GM18870 (cell line): ENCODE results near the gene RNF181.
"Not testable (repeated sequence)": the region's sequence is repeated elsewhere in the genome, so short reads cannot be mapped to it uniquely, and the experiment has no call there.

Experiments
- ATAC-seq: cut with Tn5 transposase; IDR thresholded peaks from one replicate; pipeline ENCODE4 v1.9.1; 2021; ENCODE audit warnings: moderate library complexity; ENCODE audit not compliant: unreplicated experiment

Gene RNF181, protein sequence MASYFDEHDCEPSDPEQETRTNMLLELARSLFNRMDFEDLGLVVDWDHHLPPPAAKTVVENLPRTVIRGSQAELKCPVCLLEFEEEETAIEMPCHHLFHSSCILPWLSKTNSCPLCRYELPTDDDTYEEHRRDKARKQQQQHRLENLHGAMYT

GRCh38 chr2:85595301-85596025 is at the start of gene RNF181:
RNF181 (plus strand) TSS chr2:85595745; CDS start chr2:85595764, 19 bp downstream.
- peak; percentile 98 for ATAC-seq

GRCh38 chr2:85545780-85546240 is 49.7 kb upstream of the RNF181 start:
- no peak for ATAC-seq

GRCh38 chr2:85547089-85547858 is 48.3 kb upstream of the RNF181 start:
- no peak for ATAC-seq

GRCh38 chr2:85547859-85548607 is 47.5 kb upstream of the RNF181 start:
- ATAC-seq: no peak

- ATAC-seq: no peak
These were observed 47.0 kb upstream of the RNF181 start for GRCh38 chr2:85548608-85548900.

DNA sequence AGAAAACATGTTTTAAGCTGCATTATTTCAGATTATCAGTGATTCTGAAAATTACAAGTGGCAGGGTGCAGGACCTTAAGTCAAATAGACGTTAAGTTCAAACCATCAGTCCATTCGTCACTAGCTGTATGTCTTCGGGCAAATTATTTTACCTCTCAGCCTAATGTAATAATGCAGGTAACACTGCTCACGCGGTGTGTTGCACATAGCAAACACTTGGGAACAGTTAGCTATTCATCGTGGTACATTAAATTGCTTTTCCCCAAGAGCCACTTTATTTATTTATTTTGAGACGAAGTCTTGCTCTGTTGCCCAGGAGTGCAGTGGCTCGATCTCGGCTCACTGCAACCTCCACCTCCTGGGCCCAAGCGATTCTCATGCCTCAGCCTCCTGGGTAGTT is 46.5 kb upstream of the RNF181 start:
- ATAC-seq: no peak

DNA sequence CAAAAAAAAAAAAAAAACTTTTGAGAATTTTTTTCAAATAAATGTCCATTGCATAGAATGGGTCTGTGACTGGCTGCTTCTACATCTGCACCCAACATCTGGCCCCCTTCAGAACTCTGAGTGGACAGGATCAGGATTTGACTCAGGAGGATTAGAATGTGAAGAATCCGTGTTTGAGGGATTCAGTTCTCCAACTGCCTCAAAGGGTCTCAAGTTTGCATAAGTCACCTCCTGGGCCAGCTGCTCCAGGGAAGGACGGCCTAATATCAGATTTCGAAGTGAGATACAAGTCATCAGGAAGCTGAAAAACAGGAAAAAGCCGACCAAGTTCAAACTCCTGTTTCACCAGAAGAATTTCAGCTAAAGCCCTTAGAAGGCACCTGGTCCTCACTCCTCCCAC is 45.7 kb upstream of the RNF181 start:
- no peak for ATAC-seq

- ATAC-seq: no peak
These were observed 45.1 kb upstream of the RNF181 start for GRCh38 chr2:85550486-85550885.

GRCh38 chr2:85551698-85552678 is 43.6 kb upstream of the RNF181 start:
- peak; percentile 78 for ATAC-seq

DNA sequence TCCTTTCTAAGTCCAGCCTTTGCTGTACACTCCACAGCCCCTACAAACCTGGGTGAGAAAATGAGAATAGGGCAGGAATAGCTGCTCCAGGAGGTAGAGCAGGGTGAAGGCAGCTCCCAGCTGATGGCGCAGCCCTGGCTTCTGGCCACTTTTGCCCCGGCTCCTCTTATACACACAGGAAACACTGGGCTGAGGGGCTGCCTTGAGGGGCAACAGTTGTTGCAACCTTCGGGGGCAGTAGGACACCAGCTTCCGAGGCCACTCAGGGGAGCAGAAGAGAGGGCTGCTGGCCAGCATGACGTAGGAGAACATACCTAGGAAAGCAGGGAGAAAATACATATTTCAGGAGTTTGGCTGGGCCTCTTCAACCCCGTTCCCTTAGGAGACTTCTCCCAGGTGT is 42.4 kb upstream of the RNF181 start:
- no peak for ATAC-seq

GRCh38 chr2:85554980-85555612 is 40.4 kb upstream of the RNF181 start:
- no peak for ATAC-seq

DNA sequence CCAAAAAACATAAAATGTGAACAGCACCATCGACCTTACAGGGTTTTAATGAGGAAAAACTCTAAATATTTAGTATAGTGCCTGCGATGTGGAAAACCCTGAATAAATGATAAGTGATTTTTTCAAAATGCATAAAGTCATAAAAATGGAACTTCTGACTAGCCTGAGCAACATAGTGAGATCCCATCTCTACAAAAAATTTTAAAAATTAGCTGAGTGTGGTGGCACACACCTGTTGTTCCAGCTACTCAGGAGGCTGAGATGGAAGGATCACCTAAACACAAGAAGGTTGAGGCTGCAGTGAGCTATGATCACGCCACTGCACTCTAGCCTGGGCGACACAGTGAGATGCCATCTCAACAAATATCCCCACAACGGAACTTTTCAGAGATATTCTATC is 38.4 kb upstream of the RNF181 start:
- no peak for ATAC-seq

DNA sequence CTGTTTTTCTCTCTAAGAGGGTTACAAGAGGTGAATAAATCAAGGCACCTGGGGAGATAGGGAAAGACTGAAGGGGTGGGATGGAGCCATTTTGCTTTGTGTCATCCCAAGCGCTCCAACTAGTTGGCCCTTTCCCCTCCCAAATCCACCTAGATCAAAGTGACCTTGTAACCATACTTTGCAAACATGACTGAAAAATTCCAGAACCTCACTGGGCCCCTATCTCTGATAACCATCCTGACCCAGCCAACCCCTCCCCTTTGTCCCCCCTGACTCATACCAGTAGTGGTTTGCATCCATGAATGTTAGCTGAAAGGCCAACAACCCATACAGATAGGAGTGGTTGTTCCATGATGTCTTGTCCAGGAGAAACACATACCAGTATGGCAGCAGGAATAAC is 37.4 kb upstream of the RNF181 start:
- ATAC-seq: no peak

DNA sequence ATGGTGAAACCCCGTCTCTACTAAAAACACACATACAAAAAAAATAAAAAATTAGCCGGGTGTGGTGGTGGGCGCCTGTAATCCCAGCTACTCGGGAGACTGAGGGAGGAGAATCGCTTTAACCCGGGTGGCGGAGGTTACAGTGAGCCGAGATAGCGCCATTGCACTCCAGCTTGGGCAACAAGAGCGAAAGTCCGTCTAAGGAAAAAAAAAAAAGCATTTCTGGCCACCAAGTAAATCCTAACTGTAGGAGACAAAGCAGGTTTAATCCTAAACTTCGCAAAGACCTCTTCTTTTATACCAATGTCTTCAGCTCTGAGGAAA is 35.2 kb upstream of the RNF181 start:
- not testable (repeated sequence) for ATAC-seq

GRCh38 chr2:85560812-85561279 is 34.7 kb upstream of the RNF181 start:
- ATAC-seq: no peak

GRCh38 chr2:85561280-85562212 is 34.0 kb upstream of the RNF181 start, which contains the start of gene GGCX:
GGCX (minus strand) TSS chr2:85561493; CDS start chr2:85561428, 65 bp downstream.
- peak; percentile 69 for ATAC-seq

DNA sequence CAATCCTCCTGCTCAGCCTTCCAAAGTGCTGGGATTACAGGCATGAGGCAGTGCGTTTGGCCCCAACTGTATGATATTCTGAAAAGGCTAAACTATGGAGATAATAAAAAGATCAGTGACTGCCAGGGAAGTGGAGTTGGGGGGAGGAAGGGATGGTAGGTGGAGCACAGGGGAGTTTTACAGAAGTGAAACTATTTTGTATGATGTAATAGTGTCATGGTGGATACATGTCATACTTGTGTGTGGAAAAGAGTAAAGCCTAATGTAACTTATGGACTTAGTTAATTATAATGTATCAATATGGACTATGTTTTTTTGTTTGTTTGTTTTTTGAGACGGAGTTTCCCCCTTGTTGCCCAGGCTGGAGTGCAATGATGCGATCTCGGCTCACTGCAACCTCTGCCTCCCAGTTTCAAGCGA is 31.4 kb upstream of the RNF181 start:
- ATAC-seq: no peak

DNA sequence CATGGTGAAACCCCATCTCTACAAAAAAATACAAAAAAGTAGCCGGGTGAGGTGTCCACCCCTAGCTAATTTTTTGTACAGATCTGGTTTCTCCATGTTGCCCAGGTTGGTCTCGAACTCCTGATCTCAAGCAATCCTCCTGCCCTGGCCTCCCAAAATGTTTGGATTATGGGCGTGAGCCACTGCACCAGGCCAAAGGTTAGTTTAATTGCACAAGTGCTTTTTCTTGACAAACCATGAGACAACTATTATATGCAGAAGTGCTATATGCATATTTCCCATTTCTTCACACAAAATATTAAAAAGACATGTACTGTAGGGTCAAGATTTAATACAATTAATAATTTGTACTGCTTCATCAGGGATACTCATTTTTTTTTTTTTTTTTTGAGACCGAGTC is 29.3 kb upstream of the RNF181 start:
- no peak for ATAC-seq

DNA sequence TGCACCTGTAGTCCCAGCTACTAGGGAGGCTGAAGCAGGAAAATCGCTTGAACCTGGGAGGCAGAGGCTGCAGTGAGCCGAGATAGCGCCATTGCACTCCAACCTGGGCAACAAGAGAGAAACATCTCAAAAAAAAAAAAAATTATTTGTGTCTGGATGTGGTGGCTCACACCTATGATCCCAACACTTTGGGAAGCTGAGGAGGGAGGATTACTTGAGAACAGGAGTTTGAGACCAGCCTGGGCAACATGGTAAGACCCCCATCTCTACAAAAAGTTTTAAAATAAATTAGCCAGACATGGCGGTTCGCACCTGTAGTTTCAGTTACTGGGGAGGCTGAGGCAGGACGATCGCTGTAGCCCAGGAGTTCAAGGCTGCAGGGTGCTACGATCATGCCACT is 19.8 kb upstream of the RNF181 start:
- ATAC-seq: no peak
